Spleen (tissue), 11 donors: ENCODE measurements around the gene ASF1A. TPM values are rescaled to one million over a fixed set of nuclear protein-coding genes. Genes with fewer than 3 reads are reported as not detected.

Experiments used
- DNase-seq: peaks from one replicate; pipeline ENCODE4 v3.0.0-alpha.2; 2020
- H3K27ac ChIP-seq, 8 donors: fragments of 200-600 bp; sonication (generic) in 7 of 8; 1 replicate in 4 of 8; 2 replicates in 4 of 8; pipeline versions ENCODE4 v1.5.0 to v1.8.0; 2016 to 2021; ENCODE audit warnings: inconsistent platforms in 4 of 8, mild to moderate bottlenecking in 4 of 8, moderate library complexity in 1 of 8
- H3K27me3 ChIP-seq, 7 donors: fragments of 200-600 bp; sonication (generic) in 6 of 7; replicated peaks in 1 of 7; 1 replicate in 4 of 7; 2 replicates in 3 of 7; pipeline versions ENCODE4 v1.5.0 to v1.8.0; 2016 to 2021; ENCODE audit warnings: inconsistent platforms in 3 of 7, mild to moderate bottlenecking in 1 of 7
- H3K36me3 ChIP-seq, 6 donors: fragments of 200-600 bp; sonication (generic) in 5 of 6; 1 replicate in 4 of 6; 2 replicates in 2 of 6; pipeline versions ENCODE4 v1.5.0 to v1.8.0; 2016 to 2021; ENCODE audit warnings: inconsistent platforms in 2 of 6
- H3K4me1 ChIP-seq, 6 donors: fragments of 200-600 bp; sonication (generic) in 5 of 6; 1 replicate in 3 of 6; 2 replicates in 3 of 6; pipeline versions ENCODE4 v1.5.0 to v1.8.0; 2016 to 2021; ENCODE audit warnings: inconsistent platforms in 3 of 6
- H3K4me3 ChIP-seq, 8 donors: fragments of 200-600 bp; sonication (generic) in 7 of 8; 1 replicate in 4 of 8; 2 replicates in 4 of 8; pipeline versions ENCODE4 v1.5.0 to v1.8.0; 2016 to 2021; ENCODE audit warnings: inconsistent platforms in 4 of 8, mild to moderate bottlenecking in 4 of 8, moderate library complexity in 2 of 8
- H3K9me3 ChIP-seq, 8 donors: fragments of 200-600 bp; sonication (generic) in 7 of 8; 1 replicate in 4 of 8; 2 replicates in 4 of 8; pipeline versions ENCODE4 v1.5.0 to v1.8.0; 2016 to 2021; ENCODE audit warnings: inconsistent platforms in 4 of 8
- CTCF ChIP-seq, 11 experiments: fragments of 200-600 bp in 7 of 11; fragments of 450-650 bp in 4 of 11; sonication (generic) in 4 of 11; IDR thresholded peaks in 8 of 11; conservative IDR thresholded peaks in 3 of 11; 1 replicate in 7 of 11; 2 replicates in 4 of 11; pipeline versions ENCODE4 v1.4.0 to v1.8.0; 2016 to 2021; ENCODE audit warnings: antibody characterized with exemption in 11 of 11, inconsistent platforms in 4 of 11, mild to moderate bottlenecking in 1 of 11
- POLR2A ChIP-seq, 3 donors: fragments of 450-650 bp; IDR thresholded peaks; one replicate each; pipeline ENCODE4 v1.5.1; 2017; ENCODE audit warnings: antibody characterized with exemption in 3 of 3, mild to moderate bottlenecking in 1 of 3
- POLR2AphosphoS5 ChIP-seq, 3 donors: sonication (generic); formaldehyde crosslinking; IDR thresholded peaks; one replicate each; pipeline ENCODE4 v1.5.1; 2017; ENCODE audit warnings: antibody characterized with exemption in 3 of 3
- WGBS, 5 donors: extraction: QIAGEN DNeasy Blood & Tissue Kit in 3 of 5; methylation state at CpG; one replicate each; pipeline versions ENCODE4 v1.1.5 to v1.1.7; 2013 to 2018; 5-methylcytosine and 5-hydroxymethylcytosine counted together
- intact Hi-C: fragments of 100-400 bp; cut with DNase I; formaldehyde crosslinking; loops from one replicate; pipeline ENCODE4 v1.15.0; 2023; ENCODE audit warnings: low total_unique reads
- polyA plus RNA-seq, 3 donors: library from polyadenylated mRNA; stranded (reverse); fragments of 200-250 nt; gene quantifications; one replicate each; pipeline ENCODE4 v1.2.1, GENCODE V29; 2013
- total RNA-seq, 7 donors: library from RNA; depleted of rRNA in 3 of 7; stranded (reverse); fragments of >200 nt in 3 of 7; fragmentation: NEBNext Ultra II Directional in 4 of 7; extraction: Animal tissue kit (Norgen Biotek cat#: 25700) in 4 of 7; gene quantifications; one replicate each; pipeline versions ENCODE4 v1.1.0 to v1.2.1, GENCODE V29; 2016 to 2021
- donor health status: healthy with polysubstance abuse.
- donor health status: DM: no; HTN: no; CAD: no; lungs with moderate emphysema.
- donor health status: DM: no; HTN: no; CAD: no.
- donor health status: Bipolar disorder and iron deficiency.
- donor health status: healthy.
- donor health status: DM: no; HTN: no; CAD: no.
- donor health status: DM: yes; HTN: yes; CAD: no.

Gene ASF1A
- total and polyA plus RNA-seq, 10 donors = 16.3 to 27.2 (median 17.2) TPM

GRCh38 chr6:118930680-118931079, 36.7 kb downstream of the ASF1A start:
- Histone ChIP-seq H3K27ac (no peak overlapping the region), H3K9me3 (no peaks in the 10 kb centered on the region), H3K36me3 (peaks cover 0 to 72% (median 18%) of the 10 kb centered on the region in 6 donors), H3K27me3 (no peaks in the 10 kb centered on the region), H3K4me1 (peaks cover 4 to 29% (median 17%) of the 10 kb centered on the region in 6 donors), H3K4me3 (no peak overlapping the region)
- intact Hi-C loops = no loop called here
- 95 to 97% (median 96%) methylated on average over 3 of the region's 3 CpGs for WGBS, 5 donors
- no peak for TF ChIP-seq CTCF (IDR thresholded peaks at IDR 0.05 in 8 of 11, conservative IDR thresholded peaks at IDR 0.05 in 3 of 11)
- no peak for TF ChIP-seq POLR2A (IDR thresholded peaks at IDR 0.05)
- TF ChIP-seq POLR2AphosphoS5 (IDR thresholded peaks at IDR 0.05) = no peak
- DNase-seq = no peak

GRCh38 chr6:118931436-118931835, 37.5 kb downstream of the ASF1A start:
- Histone ChIP-seq H3K36me3 (peaks cover 0 to 65% (median 16%) of the 10 kb centered on the region in 6 donors), H3K4me1 (peaks cover 8 to 36% (median 21%) of the 10 kb centered on the region in 6 donors), H3K27ac (no peak overlapping the region), H3K27me3 (no peaks in the 10 kb centered on the region), H3K4me3 (no peak overlapping the region), H3K9me3 (no peaks in the 10 kb centered on the region)
- intact Hi-C loops = no loop called here
- TF ChIP-seq POLR2A (IDR thresholded peaks at IDR 0.05) (no peak), POLR2AphosphoS5 (IDR thresholded peaks at IDR 0.05) (no peak), CTCF (IDR thresholded peaks at IDR 0.05 in 8 of 11, conservative IDR thresholded peaks at IDR 0.05 in 3 of 11) (no peak)
- no peak for DNase-seq
- WGBS, 5 donors = 93 to 97% (median 95%) methylated on average over 5 of the region's 5 CpGs

- no peak for DNase-seq
- 75 to 94% (median 81%) methylated on average over 2 of the region's 2 CpGs for WGBS, 5 donors
- Histone ChIP-seq H3K4me1 (peaks cover 8 to 37% (median 21%) of the 10 kb centered on the region in 6 donors), H3K27me3 (no peaks in the 10 kb centered on the region), H3K27ac (no peak overlapping the region), H3K9me3 (no peaks in the 10 kb centered on the region), H3K4me3 (no peak overlapping the region), H3K36me3 (peaks cover 0 to 55% (median 13%) of the 10 kb centered on the region in 6 donors)
- intact Hi-C loops = no loop called here
- no peak for TF ChIP-seq POLR2AphosphoS5 (IDR thresholded peaks at IDR 0.05)
- no peak for TF ChIP-seq POLR2A (IDR thresholded peaks at IDR 0.05)
- no peak for TF ChIP-seq CTCF (IDR thresholded peaks at IDR 0.05 in 8 of 11, conservative IDR thresholded peaks at IDR 0.05 in 3 of 11)
These were observed 38.5 kb downstream of the ASF1A start for GRCh38 chr6:118932421-118932820.

DNA sequence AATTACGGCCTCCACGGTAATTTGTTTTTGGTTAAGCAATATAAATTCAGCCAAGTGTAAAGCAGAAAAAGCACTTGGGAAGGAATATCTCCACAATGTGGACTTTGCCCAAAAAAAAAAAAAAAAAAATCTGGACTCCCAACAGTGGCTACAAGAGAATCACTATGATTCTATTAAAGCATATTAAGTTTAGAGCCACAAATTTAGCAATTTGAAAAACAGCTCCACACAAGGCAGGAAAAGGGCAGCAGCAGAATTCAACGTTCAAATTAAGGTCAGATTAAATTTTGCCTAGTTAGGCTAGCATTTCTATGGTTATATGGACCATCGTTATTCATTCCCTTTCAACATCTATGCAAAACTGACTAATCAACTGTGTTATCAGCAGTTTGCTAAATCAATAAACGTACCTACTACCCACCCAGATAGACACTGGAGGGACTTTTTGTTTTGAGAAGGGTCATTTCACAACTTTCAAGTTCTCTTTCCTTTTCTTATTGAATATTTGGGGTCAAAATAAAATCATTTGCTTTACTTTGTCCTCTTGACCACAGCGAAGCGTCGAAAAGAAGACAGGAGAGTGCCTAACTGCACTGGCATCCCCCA, 40.0 kb downstream of the ASF1A start:
- WGBS, 5 donors = 23 to 30% (median 25%) methylated on average over 8 of the region's 8 CpGs
- no peak for TF ChIP-seq POLR2A (IDR thresholded peaks at IDR 0.05)
- no peak for DNase-seq
- intact Hi-C loops = no loop called here
- Histone ChIP-seq H3K4me1 (peaks cover 8 to 37% (median 21%) of the 10 kb centered on the region in 6 donors), H3K27me3 (no peaks in the 10 kb centered on the region), H3K36me3 (peaks cover 0 to 47% (median 7%) of the 10 kb centered on the region in 6 donors), H3K4me3 (peak overlapping the region; percentile 60 to 96 (median 82)), H3K9me3 (peaks cover 0 to 6% (median 0%) of the 10 kb centered on the region in 8 donors), H3K27ac (peak overlapping the region; percentile 81 to 99 (median 94))
